Right cardiac atrium (tissue), 5 donors: Measurements from ENCODE around the gene PTPRN2. TPM values are rescaled to one million over a fixed set of nuclear protein-coding genes. Genes with fewer than 3 reads are reported as not detected.

Experiments
- ATAC-seq, 2 donors: fragments of 200-7000 bp; cut with Tn5 transposase; one replicate each; pipeline versions ENCODE4 v1.8.0 to v1.9.1; 2020; ENCODE audit warnings: moderate library complexity in 2 of 2, mild to moderate bottlenecking in 1 of 2
- DNase-seq, 3 donors: peaks; one replicate each; pipeline ENCODE4 v3.0.0-alpha.2; 2020
- H3K27ac ChIP-seq: one replicate; pipeline ENCODE4 v1.5.1; 2013; ENCODE audit warnings: mild to moderate bottlenecking, low read length, control low read depth, moderate library complexity
- H3K27me3 ChIP-seq: one replicate; pipeline ENCODE4 v1.6.1; 2013; ENCODE audit not compliant: control insufficient read depth, insufficient read depth
- H3K4me1 ChIP-seq: one replicate; pipeline ENCODE4 v1.6.1; 2013; ENCODE audit warnings: low read length; ENCODE audit not compliant: control insufficient read depth, insufficient read depth
- H3K4me3 ChIP-seq: one replicate; pipeline ENCODE4 v1.5.1; 2013; ENCODE audit warnings: low read length, control low read depth
- H3K9me3 ChIP-seq: one replicate; pipeline ENCODE4 v1.6.1; 2013; ENCODE audit warnings: low read length; ENCODE audit not compliant: control insufficient read depth
- WGBS: extraction: QIAGEN DNeasy Blood & Tissue Kit; methylation state at CpG from one replicate; pipeline ENCODE4 v1.1.7; 2013; 5-methylcytosine and 5-hydroxymethylcytosine counted together
- intact Hi-C, 4 donors: fragments of 100-400 bp; cut with DNase I; formaldehyde crosslinking; loops; one replicate each; pipeline versions ENCODE4 v1.11.0 to v1.14.0; 2022 to 2023
- polyA plus RNA-seq: library from polyadenylated mRNA; stranded (reverse); fragments of 200-250 nt; gene quantifications from one replicate; pipeline ENCODE4 v1.2.3, GENCODE V29; 2013
- total RNA-seq, 4 donors: library from RNA; stranded (reverse); fragmentation: NEBNext Ultra II Directional; extraction: Animal tissue kit (Norgen Biotek cat#: 25700); gene quantifications; one replicate each; pipeline ENCODE4 v1.2.1, GENCODE V29; 2021
- donor health status: healthy with polysubstance abuse.
- donor health status: DM: no; HTN: yes; CAD: no.
- donor health status: DM: no; HTN: no; CAD: no.
- donor health status: DM: no; HTN: yes; CAD: no; lungs with severe emphysema.
- donor health status: DM: yes; HTN: yes; CAD: no.

Gene PTPRN2
- total and polyA plus RNA-seq, 5 donors, result 1.5 to 3.9 (median 1.9) TPM

DNA sequence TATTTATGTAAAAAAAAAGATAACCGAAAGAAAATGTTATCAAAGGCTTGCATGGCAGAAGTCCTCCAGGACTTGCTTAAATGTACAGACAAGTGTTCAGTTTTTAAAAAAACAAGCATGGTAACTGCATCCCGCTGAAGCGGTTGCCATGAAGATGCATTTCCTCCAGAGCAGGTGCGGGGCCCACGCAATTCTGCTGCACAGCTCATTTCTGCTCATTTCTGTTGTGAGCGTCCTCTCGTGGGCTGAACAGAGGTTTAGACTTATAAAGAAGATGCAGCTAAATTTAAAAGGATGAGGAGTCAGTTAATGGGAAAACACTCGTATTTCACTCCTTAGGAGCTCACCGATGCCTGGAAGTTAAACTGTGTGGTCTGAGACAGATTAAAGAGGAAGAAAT is 1003.2 kb downstream of the PTPRN2 start:
- no peak for DNase-seq
- intact Hi-C loops, result no loop called here
- H3K4me3 ChIP-seq, result no peak overlapping the region
- no peaks in the 10 kb centered on the region for H3K4me1 ChIP-seq
- H3K27ac ChIP-seq, result no peak overlapping the region
- WGBS, result 89% methylated on average over 9 of the region's 9 CpGs
- no peaks in the 10 kb centered on the region for H3K9me3 ChIP-seq
- no peak for ATAC-seq
- H3K27me3 ChIP-seq, result no peaks in the 10 kb centered on the region

DNA sequence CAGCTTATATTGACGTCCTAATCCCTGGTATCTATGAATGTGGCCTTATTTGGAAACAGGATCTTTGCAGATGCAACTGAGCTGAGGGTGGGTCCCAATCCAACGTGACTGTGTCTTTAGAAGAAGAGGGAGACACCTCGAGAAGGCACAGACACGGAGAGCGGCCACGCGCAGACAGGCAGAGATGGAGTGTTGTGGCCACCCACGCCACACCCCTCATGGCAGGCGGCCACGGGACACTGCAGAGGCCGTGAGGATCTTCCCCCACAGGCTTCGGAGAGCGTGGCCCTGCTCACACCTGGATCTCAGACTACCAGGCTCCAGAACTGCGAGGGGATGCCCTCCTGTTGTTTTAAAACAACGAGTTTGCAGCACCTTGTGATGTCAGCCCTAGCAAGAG is 1005.9 kb downstream of the PTPRN2 start:
- Histone ChIP-seq H3K4me1 (no peaks in the 10 kb centered on the region), H3K27ac (no peak overlapping the region), H3K27me3 (no peaks in the 10 kb centered on the region), H3K4me3 (no peak overlapping the region), H3K9me3 (no peaks in the 10 kb centered on the region)
- DNase-seq (peak in 1 of 3 donors; percentile 20), ATAC-seq (no peak)
- 78% methylated on average over 15 of the region's 15 CpGs for WGBS
- intact Hi-C loops, result no loop called here

DNA sequence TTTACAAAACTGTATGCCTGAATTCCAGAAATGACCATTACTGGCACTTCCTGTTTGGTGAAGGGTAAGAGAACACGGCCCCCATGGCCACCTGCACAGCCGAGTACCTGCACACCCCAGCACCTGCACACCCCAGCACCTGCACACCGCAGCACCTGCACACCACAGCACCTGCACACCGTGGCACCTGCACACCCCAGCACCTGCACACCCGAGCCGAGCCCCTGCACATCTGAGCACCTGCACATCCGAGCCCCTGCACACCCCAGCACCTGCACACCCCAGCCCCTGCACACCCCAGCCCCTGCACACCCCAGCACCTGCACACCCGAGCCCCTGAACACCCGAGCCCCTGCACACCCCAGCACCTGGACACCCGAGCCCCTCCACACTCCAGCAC is 1007.3 kb downstream of the PTPRN2 start:
- 84% methylated on average over 10 of the region's 10 CpGs for WGBS
- ATAC-seq (no peak), DNase-seq (no peak)
- H3K27ac ChIP-seq, result no peak overlapping the region
- no peaks in the 10 kb centered on the region for H3K27me3 ChIP-seq
- H3K9me3 ChIP-seq, result no peaks in the 10 kb centered on the region
- no peaks in the 10 kb centered on the region for H3K4me1 ChIP-seq
- no peak overlapping the region for H3K4me3 ChIP-seq
- intact Hi-C loops, result no loop called here

DNA sequence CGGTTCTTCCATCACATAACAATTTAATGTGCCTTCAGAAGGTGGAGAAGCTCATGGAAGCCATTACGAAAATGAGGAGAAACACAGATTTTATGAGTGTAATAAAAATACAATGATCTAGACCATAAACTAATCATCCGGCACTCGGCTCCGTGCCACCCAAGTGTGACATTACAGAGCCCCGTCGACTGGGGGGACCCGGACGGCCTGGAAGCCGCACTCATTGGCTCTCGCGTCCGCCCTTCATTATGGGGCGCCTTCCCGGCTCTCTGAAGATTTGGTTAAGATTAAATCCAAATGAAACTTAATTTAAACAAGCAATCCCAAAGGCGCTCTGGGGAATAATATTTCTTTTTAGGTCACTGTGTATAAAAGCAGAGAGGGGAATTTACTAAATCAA is 1008.2 kb downstream of the PTPRN2 start:
- H3K27ac ChIP-seq, result no peak overlapping the region
- ATAC-seq (no peak), DNase-seq (no peak)
- intact Hi-C loops, result no loop called here
- WGBS, result 90% methylated on average over 16 of the region's 16 CpGs
- H3K9me3 ChIP-seq, result no peaks in the 10 kb centered on the region
- H3K4me1 ChIP-seq, result no peaks in the 10 kb centered on the region
- H3K27me3 ChIP-seq, result no peaks in the 10 kb centered on the region
- no peak overlapping the region for H3K4me3 ChIP-seq

DNA sequence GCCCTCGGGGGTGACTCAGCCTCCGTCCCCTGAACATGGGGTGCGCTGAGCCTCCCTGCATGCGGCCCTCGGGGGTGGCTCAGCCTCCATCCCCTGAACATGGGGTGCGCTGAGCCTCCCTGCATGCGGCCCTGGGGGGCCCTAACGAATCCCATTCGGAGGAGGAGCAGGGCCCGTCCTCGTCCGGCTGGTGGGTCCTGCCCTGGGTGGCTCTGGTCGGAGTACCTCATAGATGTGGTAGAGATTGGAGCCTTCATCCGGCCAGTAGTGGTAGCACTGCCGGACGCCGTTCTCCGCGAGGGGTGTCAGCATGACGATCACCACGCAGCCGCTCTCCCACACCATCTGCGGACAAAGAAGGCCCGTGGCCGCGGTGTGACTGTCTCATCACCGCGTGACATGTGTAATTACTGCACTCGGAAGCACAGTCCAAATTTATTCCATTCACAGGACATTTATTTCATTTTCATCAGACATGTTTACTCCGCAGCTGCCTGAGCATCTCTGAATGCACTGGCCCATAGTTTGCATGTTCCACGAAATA is 1009.8 kb downstream of the PTPRN2 start:
- Histone ChIP-seq H3K9me3 (no peaks in the 10 kb centered on the region), H3K4me3 (no peak overlapping the region), H3K4me1 (no peaks in the 10 kb centered on the region), H3K27ac (no peak overlapping the region), H3K27me3 (no peaks in the 10 kb centered on the region)
- WGBS, result 91% methylated on average over 31 of the region's 31 CpGs
- intact Hi-C loops, result no loop called here
- ATAC-seq (no peak), DNase-seq (no peak)

DNA sequence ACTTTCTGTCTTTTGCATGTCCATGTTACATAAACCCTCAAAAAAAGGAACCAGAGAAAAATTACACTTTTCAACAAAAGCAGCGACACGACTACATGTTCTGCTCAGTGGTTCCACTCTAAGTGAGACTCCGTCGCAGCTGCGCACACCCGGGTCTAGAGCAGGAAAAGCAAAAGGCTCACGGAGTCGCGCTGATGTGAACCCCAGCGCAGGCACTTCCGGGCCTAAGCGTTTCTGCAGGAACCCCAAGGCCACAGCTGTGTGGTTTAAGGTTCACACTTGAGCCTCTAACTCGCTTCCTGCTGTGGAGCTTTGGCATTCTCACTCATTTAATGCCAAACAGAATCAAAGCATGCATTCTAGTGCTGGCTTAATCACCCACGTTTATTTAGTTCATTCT is 1010.6 kb downstream of the PTPRN2 start:
- Histone ChIP-seq H3K4me3 (no peak overlapping the region), H3K4me1 (no peaks in the 10 kb centered on the region), H3K27ac (no peak overlapping the region), H3K27me3 (no peaks in the 10 kb centered on the region), H3K9me3 (no peaks in the 10 kb centered on the region)
- intact Hi-C loops, result no loop called here
- WGBS, result 88% methylated on average over 14 of the region's 14 CpGs
- no peak for ATAC-seq
- DNase-seq, result no peak

DNA sequence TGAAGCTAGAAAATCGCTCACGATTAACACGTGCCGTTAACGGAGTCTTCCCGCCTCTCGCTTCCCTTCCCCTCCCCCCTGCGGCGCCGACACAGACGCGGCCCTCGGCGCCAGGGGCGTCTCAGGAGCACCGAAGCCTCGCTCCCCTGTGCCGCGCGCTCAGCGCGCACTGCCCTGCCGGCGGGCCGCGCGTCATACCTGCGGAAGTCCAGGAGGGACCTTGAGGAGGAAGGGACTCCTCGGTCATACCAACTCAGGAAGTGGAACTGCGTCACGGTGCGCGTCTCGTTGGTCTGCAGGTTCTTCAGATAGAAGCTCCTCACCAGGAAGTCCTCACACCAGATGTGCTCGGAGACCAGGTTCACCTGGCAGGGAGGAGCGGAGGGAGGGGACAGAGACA is 1011.2 kb downstream of the PTPRN2 start:
- Histone ChIP-seq H3K27me3 (no peaks in the 10 kb centered on the region), H3K27ac (no peak overlapping the region), H3K4me3 (no peak overlapping the region), H3K4me1 (no peaks in the 10 kb centered on the region), H3K9me3 (no peaks in the 10 kb centered on the region)
- 49% methylated on average over 36 of the region's 36 CpGs for WGBS
- ATAC-seq, result peak; percentile 33 to 47
- peak in 2 of 3 donors; percentile 63 to 65 for DNase-seq
- intact Hi-C loops, result no loop called here

DNA sequence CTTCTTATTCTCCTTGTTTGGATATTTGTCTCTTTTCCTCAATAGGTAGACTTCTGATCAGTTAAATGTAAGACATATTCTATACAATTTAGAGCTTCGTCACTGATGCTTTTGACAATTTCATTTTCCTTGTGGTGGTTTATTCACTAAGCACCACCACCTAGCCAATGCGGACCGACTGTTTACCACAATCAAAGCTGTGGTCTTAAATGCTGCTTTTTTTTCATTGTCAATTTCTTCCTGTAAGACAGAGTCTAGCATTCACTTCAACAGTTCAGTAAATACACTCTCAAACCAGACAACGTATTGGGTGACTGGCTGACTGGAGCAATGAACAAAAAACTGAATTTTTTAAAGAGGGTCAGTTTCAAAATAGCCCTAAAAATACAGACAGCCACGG is 1011.8 kb downstream of the PTPRN2 start:
- no peaks in the 10 kb centered on the region for H3K4me1 ChIP-seq
- WGBS, result 82% methylated on average over 5 of the region's 5 CpGs
- H3K27me3 ChIP-seq, result no peaks in the 10 kb centered on the region
- intact Hi-C loops, result no loop called here
- H3K4me3 ChIP-seq, result no peak overlapping the region
- no peak for DNase-seq
- H3K27ac ChIP-seq, result no peak overlapping the region
- H3K9me3 ChIP-seq, result no peaks in the 10 kb centered on the region
- no peak for ATAC-seq

DNA sequence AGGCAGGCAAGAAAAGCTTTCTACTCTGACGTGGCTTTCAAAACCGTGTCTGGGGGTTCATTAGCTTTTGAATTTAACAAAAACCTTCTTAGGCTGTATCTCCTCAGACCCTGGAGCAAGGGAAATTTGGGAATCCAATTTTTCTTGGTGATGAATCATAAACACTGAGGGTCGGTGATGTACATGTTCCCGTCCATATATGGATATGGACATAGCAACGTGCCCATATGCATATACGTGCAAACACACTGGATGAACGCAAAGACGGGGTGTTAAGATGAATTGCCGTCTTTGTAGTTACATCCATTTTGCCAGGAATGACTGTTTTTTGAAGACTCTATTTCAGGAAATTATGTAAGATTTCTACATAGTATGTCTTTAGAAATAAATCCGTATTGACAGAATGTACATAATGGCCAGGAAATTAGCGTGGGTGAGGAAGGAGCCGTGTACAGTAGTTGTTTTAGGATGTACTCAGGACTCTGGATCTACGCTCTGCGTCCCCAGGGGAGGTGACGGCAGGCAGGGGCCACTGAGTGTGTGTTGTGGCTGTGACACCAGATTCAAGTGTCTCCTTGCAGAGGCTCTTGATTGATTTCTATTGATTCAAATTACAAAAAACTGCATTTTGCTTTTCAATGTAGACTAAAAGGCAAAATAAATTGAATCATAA is 1012.6 kb downstream of the PTPRN2 start:
- Histone ChIP-seq H3K27me3 (no peaks in the 10 kb centered on the region), H3K27ac (no peak overlapping the region), H3K4me3 (no peak overlapping the region), H3K9me3 (no peaks in the 10 kb centered on the region), H3K4me1 (no peaks in the 10 kb centered on the region)
- intact Hi-C loops, result no loop called here
- DNase-seq, result no peak
- ATAC-seq, result no peak
- WGBS, result 82% methylated on average over 15 of the region's 15 CpGs

DNA sequence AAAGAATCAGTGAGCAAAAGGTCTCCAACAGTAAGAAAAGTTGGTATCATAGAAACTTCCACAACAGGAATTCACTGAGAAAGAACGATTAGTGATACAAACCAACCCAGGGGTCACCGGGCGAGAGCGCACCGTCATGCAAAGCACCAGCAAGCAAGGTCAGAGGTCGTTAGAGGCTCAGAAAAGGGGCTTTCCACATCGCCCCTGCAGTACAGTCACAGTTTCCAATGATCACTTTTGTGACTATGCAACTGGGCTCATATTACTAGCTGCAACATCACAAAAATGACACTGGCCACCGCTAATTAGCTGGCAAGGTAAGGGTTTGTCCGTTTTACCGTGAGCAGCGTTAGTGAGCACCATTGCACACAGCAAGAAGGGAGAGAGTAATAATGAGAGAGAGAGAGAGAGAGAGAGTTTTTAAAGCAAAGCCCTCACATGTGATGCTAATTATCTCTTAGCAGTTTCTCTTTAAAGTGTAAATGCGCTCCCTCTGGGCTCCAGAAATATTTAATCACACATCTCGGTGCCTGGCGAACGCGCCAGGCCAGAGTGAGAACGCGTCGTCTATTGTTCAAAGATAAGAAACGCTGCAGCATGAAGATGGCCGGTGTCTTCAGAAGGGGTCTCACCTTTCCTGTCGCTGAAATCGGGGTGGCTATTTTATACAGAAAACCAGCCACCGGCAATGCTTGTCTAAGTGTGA is 1013.4 kb downstream of the PTPRN2 start:
- Histone ChIP-seq H3K27me3 (no peaks in the 10 kb centered on the region), H3K4me3 (no peak overlapping the region), H3K27ac (no peak overlapping the region), H3K9me3 (no peaks in the 10 kb centered on the region), H3K4me1 (no peaks in the 10 kb centered on the region)
- ATAC-seq, result no peak
- WGBS, result 67% methylated on average over 24 of the region's 24 CpGs
- DNase-seq, result peak in 1 of 3 donors; percentile 19
- intact Hi-C loops, result no loop called here

DNA sequence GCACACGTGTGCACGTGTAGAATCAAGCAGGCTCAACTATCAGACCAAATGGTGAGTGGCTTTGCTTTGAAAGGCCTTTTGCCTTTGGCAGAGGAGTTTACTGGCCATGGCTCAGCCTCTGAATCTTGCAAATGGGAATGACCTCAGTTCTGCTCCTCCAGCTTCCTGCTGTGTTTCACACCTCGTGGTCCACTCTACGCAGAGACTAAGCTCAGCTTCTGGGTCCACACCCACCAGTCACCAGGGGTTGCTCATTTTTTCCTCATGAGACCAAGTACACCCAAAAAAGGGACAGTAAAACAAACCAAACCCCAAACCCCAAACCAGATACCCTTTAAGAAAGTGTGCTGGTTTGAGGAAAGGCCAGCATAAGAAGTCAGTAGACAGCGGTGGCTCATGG is 1014.4 kb downstream of the PTPRN2 start:
- ATAC-seq (no peak), DNase-seq (no peak)
- no peaks in the 10 kb centered on the region for H3K4me1 ChIP-seq
- H3K27ac ChIP-seq, result no peak overlapping the region
- H3K27me3 ChIP-seq, result no peaks in the 10 kb centered on the region
- 92% methylated on average over 5 of the region's 5 CpGs for WGBS
- no peaks in the 10 kb centered on the region for H3K9me3 ChIP-seq
- intact Hi-C loops, result no loop called here
- no peak overlapping the region for H3K4me3 ChIP-seq
